Activated naive CD8-positive, alpha-beta T cell treated with anti-CD3 and anti-CD28 coated beads, Interleukin-2, amount 50 U/mL, for 24 hours (primary cell): ENCODE results near the gene CD19.
"Not testable (repeated sequence)": the region's sequence is repeated elsewhere in the genome, so short reads cannot be mapped to it uniquely, and the experiment has no call there.

Source experiments
- ATAC-seq: fragments of 150-1000 bp; cut with Tn5 transposase; one replicate; pipeline ENCODE4 v1.10.0; 2021
- DNase-seq: peaks from one replicate; pipeline ENCODE4 v3.0.0; 2021
- H3K27ac Mint-ChIP-seq: one replicate; pipeline ENCODE4 v1.8.0; 2021; ENCODE audit warnings: mild to moderate bottlenecking, mixed read lengths
- H3K27me3 Mint-ChIP-seq: one replicate; pipeline ENCODE4 v1.8.0; 2021; ENCODE audit warnings: mixed read lengths
- H3K36me3 Mint-ChIP-seq: one replicate; pipeline ENCODE4 v1.8.0; 2021; ENCODE audit warnings: low read depth, mixed read lengths
- H3K4me1 Mint-ChIP-seq: one replicate; pipeline ENCODE4 v1.8.0; 2021; ENCODE audit warnings: mixed read lengths
- H3K4me3 Mint-ChIP-seq: one replicate; pipeline ENCODE4 v1.8.0; 2021; ENCODE audit warnings: mild to moderate bottlenecking, moderate library complexity, mixed read lengths
- H3K9me3 Mint-ChIP-seq: one replicate; pipeline ENCODE4 v1.8.0; 2021; ENCODE audit warnings: mixed read lengths

CD19 gene

GRCh38 chr16:28923652-28924398 lies 7.9 kb upstream of the CD19 start:
- no peaks in the 10 kb centered on the region for H3K9me3 Mint-ChIP-seq
- DNase-seq, result no peak
- no peak for ATAC-seq
- peaks cover 20% of the 10 kb centered on the region for H3K4me1 Mint-ChIP-seq
- peak overlapping the region; percentile 44 for H3K27ac Mint-ChIP-seq
- peak overlapping the region; percentile 91 for H3K4me3 Mint-ChIP-seq
- H3K27me3 Mint-ChIP-seq, result no peaks in the 10 kb centered on the region
- H3K36me3 Mint-ChIP-seq, result peaks cover 17% of the 10 kb centered on the region

GRCh38 chr16:28924399-28924761 lies 7.4 kb upstream of the CD19 start:
- peak overlapping the region; percentile 98 for H3K27ac Mint-ChIP-seq
- H3K4me1 Mint-ChIP-seq, result peaks cover 21% of the 10 kb centered on the region
- peaks cover 15% of the 10 kb centered on the region for H3K36me3 Mint-ChIP-seq
- H3K4me3 Mint-ChIP-seq, result peak overlapping the region; percentile 91
- H3K9me3 Mint-ChIP-seq, result no peaks in the 10 kb centered on the region
- no peak for DNase-seq
- no peaks in the 10 kb centered on the region for H3K27me3 Mint-ChIP-seq
- ATAC-seq, result no peak

GRCh38 chr16:28924762-28925385 lies 6.9 kb upstream of the CD19 start, which contains the start of gene RABEP2:
Gene RABEP2, minus strand, starts transcription at chr16:28925238. Its CDS starts 75 bp downstream, at chr16:28925163.
- H3K4me1 Mint-ChIP-seq, result peaks cover 23% of the 10 kb centered on the region
- no peaks in the 10 kb centered on the region for H3K9me3 Mint-ChIP-seq
- peak within 1 kb of the TSS; percentile 98 for H3K27ac Mint-ChIP-seq
- H3K36me3 Mint-ChIP-seq, result peaks cover 10% of the 10 kb centered on the region
- DNase-seq (peak; percentile 99), ATAC-seq (peak; percentile 90)
- peak within 1 kb of the TSS; percentile 91 for H3K4me3 Mint-ChIP-seq
- H3K27me3 Mint-ChIP-seq, result no peaks in the 10 kb centered on the region

- H3K9me3 Mint-ChIP-seq, result no peaks in the 10 kb centered on the region
- H3K4me1 Mint-ChIP-seq, result peaks cover 27% of the 10 kb centered on the region
- peak; percentile 84 for ATAC-seq
- H3K36me3 Mint-ChIP-seq, result peaks cover 9% of the 10 kb centered on the region
- peak overlapping the region; percentile 91 for H3K4me3 Mint-ChIP-seq
- peak; percentile 86 for DNase-seq
- peak overlapping the region; percentile 98 for H3K27ac Mint-ChIP-seq
- H3K27me3 Mint-ChIP-seq, result no peaks in the 10 kb centered on the region
Observed at GRCh38 chr16:28925386-28926228, 6.2 kb upstream of the CD19 start.

- H3K27ac Mint-ChIP-seq, result peak overlapping the region; percentile 98
- not testable (repeated sequence) for H3K9me3 Mint-ChIP-seq, DNase-seq, ATAC-seq, H3K36me3 Mint-ChIP-seq, H3K27me3 Mint-ChIP-seq
- peaks cover 34% of the 10 kb centered on the region for H3K4me1 Mint-ChIP-seq
- peak overlapping the region; percentile 91 for H3K4me3 Mint-ChIP-seq
Observed at GRCh38 chr16:28926284-28926683, 5.5 kb upstream of the CD19 start.

GRCh38 chr16:28927815-28928214 lies 4.0 kb upstream of the CD19 start:
- no peak for ATAC-seq
- Mint-ChIP-seq H3K9me3 (no peaks in the 10 kb centered on the region), H3K36me3 (peaks cover 5% of the 10 kb centered on the region), H3K27ac (no peak overlapping the region), H3K4me3 (no peak overlapping the region), H3K27me3 (no peaks in the 10 kb centered on the region), H3K4me1 (peaks cover 34% of the 10 kb centered on the region)
- no peak for DNase-seq

- no peak overlapping the region for H3K4me3 Mint-ChIP-seq
- H3K36me3 Mint-ChIP-seq, result no peaks in the 10 kb centered on the region
- H3K4me1 Mint-ChIP-seq, result peaks cover 31% of the 10 kb centered on the region
- no peaks in the 10 kb centered on the region for H3K27me3 Mint-ChIP-seq
- ATAC-seq, result no peak
- DNase-seq, result no peak
- no peaks in the 10 kb centered on the region for H3K9me3 Mint-ChIP-seq
- H3K27ac Mint-ChIP-seq, result peak overlapping the region; percentile 68
Observed at GRCh38 chr16:28930203-28930602, 1.6 kb upstream of the CD19 start.

- H3K9me3 Mint-ChIP-seq, result no peaks in the 10 kb centered on the region
- H3K27ac Mint-ChIP-seq, result peak overlapping the region; percentile 68
- H3K4me1 Mint-ChIP-seq, result peaks cover 35% of the 10 kb centered on the region
- H3K4me3 Mint-ChIP-seq, result no peak overlapping the region
- peak; percentile 48 for ATAC-seq
- peak; percentile 37 for DNase-seq
- H3K27me3 Mint-ChIP-seq, result no peaks in the 10 kb centered on the region
- peaks cover 3% of the 10 kb centered on the region for H3K36me3 Mint-ChIP-seq
Observed at GRCh38 chr16:28930652-28931051, 1.1 kb upstream of the CD19 start.

- Mint-ChIP-seq H3K4me1 (peaks cover 37% of the 10 kb centered on the region), H3K36me3 (peaks cover 4% of the 10 kb centered on the region), H3K9me3 (no peaks in the 10 kb centered on the region), H3K27me3 (no peaks in the 10 kb centered on the region), H3K27ac (peak overlapping the region; percentile 1), H3K4me3 (peak overlapping the region; percentile 69)
- DNase-seq, result no peak
- ATAC-seq, result no peak
Observed at GRCh38 chr16:28932339-28933141, 769 bp downstream of the CD19 start.

- Mint-ChIP-seq H3K27me3 (no peaks in the 10 kb centered on the region), H3K4me1 (peaks cover 34% of the 10 kb centered on the region), H3K9me3 (no peaks in the 10 kb centered on the region), H3K4me3 (peak overlapping the region; percentile 69), H3K27ac (peak overlapping the region; percentile 1), H3K36me3 (peaks cover 4% of the 10 kb centered on the region)
- DNase-seq (no peak), ATAC-seq (no peak)
Observed at GRCh38 chr16:28933171-28933570, 1.4 kb downstream of the CD19 start.

GRCh38 chr16:28935346-28935745 lies 3.6 kb downstream of the CD19 start:
- Mint-ChIP-seq H3K36me3 (peaks cover 4% of the 10 kb centered on the region), H3K9me3 (no peaks in the 10 kb centered on the region), H3K27ac (no peak overlapping the region), H3K4me3 (peak overlapping the region; percentile 74), H3K4me1 (peaks cover 29% of the 10 kb centered on the region), H3K27me3 (no peaks in the 10 kb centered on the region)
- ATAC-seq (no peak), DNase-seq (no peak)

- H3K4me1 Mint-ChIP-seq, result peaks cover 21% of the 10 kb centered on the region
Observed at GRCh38 chr16:28935924-28936783, 4.4 kb downstream of the CD19 start.

GRCh38 chr16:28936784-28937155 lies 5.0 kb downstream of the CD19 start:
- peak overlapping the region; percentile 74 for H3K4me3 Mint-ChIP-seq
- DNase-seq (no peak), ATAC-seq (no peak)
- no peaks in the 10 kb centered on the region for H3K9me3 Mint-ChIP-seq
- H3K27ac Mint-ChIP-seq, result no peak overlapping the region
- H3K27me3 Mint-ChIP-seq, result no peaks in the 10 kb centered on the region
- peaks cover 4% of the 10 kb centered on the region for H3K36me3 Mint-ChIP-seq
- H3K4me1 Mint-ChIP-seq, result peaks cover 19% of the 10 kb centered on the region

More at GRCh38 chr16:28935924-28936783, 4.4 kb downstream of the CD19 start:
- peak; percentile 94 for ATAC-seq
- H3K36me3 Mint-ChIP-seq, result peaks cover 4% of the 10 kb centered on the region
- peak; percentile 89 for DNase-seq
- peak overlapping the region; percentile 74 for H3K4me3 Mint-ChIP-seq
- no peaks in the 10 kb centered on the region for H3K9me3 Mint-ChIP-seq
- H3K27me3 Mint-ChIP-seq, result no peaks in the 10 kb centered on the region
- peak overlapping the region; percentile 53 for H3K27ac Mint-ChIP-seq
